GM19467 (cell line): ENCODE results near the gene MED25.

Experiments
- ATAC-seq: cut with Tn5 transposase; IDR thresholded peaks from one replicate; pipeline ENCODE4 v1.9.1; 2021; ENCODE audit warnings: mild to moderate bottlenecking, moderate library complexity; ENCODE audit not compliant: unreplicated experiment

The MED25 gene

DNA sequence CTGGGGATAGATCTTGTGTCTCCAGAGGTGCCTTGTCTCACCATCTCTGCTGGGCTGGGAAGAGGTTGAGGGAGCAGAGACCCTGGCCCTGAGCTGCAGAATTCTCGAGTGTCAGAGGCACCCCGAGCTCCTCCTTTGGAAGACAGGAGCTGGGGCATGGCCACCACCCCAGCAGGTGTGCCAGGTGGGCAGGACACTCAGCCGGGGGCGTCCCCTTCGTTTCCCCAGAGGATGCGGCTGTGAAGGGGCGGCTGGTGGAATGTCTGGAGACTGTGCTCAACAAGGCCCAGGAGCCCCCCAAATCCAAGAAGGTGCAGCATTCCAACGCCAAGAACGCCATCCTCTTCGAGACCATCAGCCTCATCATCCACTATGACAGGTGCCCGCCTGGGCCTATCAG, 19.5 kb upstream of the MED25 start:
- ATAC-seq, result no peak

DNA sequence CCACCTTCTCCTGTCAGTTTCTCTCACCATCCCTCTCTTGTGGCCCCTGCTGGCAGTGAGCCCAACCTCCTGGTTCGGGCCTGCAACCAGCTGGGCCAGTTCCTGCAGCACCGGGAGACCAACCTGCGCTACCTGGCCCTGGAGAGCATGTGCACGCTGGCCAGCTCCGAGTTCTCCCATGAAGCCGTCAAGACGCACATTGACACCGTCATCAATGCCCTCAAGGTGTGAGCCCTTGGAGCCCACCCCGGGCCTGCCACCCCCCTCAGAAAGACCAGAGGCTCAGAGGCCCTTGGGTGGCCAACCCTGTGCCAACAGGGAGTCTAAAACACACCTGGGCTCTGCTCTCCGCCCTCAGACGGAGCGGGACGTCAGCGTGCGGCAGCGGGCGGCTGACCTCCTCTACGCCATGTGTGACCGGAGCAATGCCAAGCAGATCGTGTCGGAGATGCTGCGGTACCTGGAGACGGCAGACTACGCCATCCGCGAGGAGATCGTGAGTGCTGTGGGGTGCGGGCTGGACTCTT, 18.8 kb upstream of the MED25 start:
- ATAC-seq, result no peak

DNA sequence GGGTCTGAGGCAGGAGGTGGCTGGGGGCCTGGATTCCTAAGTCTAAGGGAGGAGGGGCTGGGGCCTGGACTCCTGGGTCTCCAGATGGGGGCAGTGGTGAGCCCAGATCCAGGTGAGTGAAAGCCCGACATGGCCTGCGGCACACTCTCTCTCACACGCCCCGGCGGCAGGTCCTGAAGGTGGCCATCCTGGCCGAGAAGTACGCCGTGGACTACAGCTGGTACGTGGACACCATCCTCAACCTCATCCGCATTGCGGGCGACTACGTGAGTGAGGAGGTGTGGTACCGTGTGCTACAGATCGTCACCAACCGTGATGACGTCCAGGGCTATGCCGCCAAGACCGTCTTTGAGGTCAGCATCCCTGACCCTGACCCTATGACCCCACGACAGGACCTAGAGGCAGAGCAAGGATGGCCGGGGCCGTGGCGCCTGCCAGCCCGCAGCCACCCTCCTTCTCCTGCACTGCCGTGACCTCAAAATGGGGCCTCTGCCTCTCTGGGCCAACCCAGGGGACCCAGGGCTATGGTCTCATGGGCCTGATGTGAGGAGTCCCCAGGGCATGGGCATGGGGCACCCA, 18.2 kb upstream of the MED25 start:
- ATAC-seq, result no peak

DNA sequence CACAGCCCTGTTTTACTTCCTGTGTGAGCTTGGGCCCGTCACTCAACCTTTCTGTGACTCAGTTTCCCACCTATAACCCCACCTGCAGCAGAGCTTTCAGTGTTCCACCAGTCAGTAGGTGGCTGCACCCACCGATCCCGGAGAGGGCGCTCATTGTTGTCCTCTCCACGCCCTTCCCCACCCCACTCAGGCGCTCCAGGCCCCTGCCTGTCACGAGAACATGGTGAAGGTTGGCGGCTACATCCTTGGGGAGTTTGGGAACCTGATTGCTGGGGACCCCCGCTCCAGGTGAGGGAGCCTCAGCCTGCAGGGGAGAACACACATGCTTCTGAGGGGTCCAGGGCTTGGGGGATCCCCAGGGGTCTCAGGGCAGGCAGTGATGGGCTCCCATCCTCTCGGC, 17.3 kb upstream of the MED25 start:
- ATAC-seq, result no peak

DNA sequence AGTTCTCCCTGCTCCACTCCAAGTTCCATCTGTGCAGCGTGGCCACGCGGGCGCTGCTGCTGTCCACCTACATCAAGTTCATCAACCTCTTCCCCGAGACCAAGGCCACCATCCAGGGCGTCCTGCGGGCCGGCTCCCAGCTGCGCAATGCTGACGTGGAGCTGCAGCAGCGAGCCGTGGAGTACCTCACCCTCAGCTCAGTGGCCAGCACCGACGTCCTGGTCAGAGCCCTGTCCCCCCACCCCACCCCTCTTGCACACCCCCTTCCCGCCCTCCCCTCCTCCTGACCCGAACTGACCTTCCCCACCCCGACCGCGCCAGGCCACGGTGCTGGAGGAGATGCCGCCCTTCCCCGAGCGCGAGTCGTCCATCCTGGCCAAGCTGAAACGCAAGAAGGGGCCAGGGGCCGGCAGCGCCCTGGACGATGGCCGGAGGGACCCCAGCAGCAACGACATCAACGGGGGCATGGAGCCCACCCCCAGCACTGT, 16.6 kb upstream of the MED25 start:
- no peak for ATAC-seq

DNA sequence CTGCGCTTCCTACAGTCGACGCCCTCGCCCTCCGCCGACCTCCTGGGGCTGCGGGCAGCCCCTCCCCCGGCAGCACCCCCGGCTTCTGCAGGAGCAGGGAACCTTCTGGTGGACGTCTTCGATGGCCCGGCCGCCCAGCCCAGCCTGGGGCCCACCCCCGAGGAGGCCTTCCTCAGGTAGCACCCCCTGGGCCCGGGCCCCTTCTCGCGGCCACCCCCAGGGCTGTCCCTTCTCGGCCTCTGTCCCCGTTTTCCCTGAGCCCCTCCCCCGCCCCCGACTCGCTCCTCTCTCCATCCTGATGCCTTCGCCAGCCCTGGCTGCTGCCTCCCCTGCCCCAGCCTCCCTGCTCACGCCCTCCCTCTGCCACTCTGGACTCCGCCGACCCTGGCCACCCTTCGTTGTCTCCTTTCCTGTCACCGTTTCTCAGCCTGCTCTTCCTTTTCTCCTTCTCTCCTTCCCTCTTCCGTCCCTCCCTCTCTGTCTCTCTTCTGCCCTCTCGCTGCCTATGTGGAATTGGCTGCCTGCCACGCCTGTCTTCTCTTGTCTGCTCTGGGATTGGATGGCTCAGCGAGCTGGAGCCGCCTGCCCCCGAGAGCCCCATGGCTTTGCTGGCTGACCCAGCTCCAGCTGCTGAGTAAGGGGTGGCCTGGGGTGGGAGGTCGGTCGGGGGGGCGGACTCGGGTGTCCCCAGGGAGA, 16.0 kb upstream of the MED25 start:
- ATAC-seq, result no peak

DNA sequence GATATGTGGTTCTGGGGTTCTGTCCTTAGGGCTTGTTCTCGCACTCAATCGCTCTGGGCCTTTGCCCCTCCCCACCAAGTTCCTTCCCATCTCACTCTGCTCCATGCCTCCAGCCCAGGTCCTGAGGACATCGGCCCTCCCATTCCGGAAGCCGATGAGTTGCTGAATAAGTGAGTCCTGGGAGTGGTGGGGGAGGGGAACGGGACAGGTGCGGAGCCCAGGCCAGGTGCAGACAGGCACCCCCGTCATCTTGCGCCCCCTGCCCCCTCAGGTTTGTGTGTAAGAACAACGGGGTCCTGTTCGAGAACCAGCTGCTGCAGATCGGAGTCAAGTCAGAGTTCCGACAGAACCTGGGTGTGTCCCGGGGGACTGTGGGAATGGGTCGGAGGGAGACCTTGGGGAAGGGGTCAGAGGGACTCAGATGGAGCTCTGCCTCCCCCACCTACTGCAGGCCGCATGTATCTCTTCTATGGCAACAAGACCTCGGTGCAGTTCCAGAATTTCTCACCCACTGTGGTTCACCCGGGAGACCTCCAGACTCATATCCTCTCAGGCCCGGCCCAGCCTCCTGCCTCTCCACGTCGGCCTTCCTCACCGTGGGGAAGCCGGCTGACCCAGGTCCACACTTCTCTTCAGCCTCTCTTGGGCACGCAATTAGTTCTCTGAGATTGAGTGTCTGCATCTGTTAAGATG, 15.1 kb upstream of the MED25 start:
- ATAC-seq, result no peak

DNA sequence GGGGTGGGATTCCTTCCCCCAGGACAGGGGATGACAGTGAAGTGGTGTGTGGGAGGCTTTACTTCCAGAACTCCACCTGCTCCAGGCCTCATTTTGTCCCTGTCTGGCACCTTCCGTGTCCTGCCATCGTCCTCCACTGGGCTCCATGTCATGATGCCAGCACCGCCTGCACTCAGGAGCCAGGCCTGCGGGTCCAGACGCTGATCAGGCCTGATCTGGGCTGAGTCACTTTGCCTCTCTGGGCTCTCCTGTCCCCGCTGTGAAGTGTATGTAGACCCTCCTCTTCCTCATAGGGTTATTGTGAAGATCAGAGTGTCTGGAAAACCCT, 14.6 kb upstream of the MED25 start:
- ATAC-seq, result no peak

DNA sequence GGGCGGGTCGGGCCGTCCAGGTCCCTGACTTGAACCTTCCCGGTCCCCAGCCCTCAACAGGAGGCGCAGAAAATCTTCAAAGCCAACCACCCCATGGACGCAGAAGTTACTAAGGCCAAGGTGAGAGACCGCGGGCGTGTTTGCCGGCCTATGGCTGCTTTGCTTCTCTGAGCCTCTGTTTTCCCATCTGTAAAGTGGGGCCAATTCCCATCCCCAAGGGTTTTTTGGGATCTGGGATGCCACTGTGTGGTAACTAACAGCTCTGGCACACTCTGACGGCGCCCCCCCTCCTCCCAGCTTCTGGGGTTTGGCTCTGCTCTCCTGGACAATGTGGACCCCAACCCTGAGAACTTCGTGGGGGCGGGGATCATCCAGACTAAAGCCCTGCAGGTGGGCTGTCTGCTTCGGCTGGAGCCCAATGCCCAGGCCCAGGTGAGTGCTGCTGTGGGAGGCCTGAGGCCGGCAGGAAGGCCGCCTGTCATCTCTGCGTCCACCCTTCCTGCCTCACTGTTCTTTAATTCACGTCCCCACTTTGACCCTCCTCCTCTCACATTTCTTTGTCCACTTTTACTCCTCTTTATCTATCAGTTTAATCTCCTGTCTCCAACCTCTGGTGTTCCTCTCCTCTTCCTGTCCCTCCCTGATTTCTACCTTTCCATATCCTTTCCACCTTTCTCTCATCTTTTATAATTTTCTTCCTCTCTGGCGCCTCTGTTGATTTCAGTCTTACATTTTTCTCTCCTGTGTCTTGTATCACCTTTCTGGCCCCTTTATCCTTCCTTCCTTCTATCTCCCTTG, 12.1 kb upstream of the MED25 start:
- ATAC-seq, result no peak

DNA sequence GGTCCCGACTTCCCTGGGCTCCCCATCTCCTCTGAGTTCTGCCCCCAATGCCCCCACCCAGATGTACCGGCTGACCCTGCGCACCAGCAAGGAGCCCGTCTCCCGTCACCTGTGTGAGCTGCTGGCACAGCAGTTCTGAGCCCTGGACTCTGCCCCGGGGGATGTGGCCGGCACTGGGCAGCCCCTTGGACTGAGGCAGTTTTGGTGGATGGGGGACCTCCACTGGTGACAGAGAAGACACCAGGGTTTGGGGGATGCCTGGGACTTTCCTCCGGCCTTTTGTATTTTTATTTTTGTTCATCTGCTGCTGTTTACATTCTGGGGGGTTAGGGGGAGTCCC, 11.5 kb upstream of the MED25 start:
- ATAC-seq, result no peak

DNA sequence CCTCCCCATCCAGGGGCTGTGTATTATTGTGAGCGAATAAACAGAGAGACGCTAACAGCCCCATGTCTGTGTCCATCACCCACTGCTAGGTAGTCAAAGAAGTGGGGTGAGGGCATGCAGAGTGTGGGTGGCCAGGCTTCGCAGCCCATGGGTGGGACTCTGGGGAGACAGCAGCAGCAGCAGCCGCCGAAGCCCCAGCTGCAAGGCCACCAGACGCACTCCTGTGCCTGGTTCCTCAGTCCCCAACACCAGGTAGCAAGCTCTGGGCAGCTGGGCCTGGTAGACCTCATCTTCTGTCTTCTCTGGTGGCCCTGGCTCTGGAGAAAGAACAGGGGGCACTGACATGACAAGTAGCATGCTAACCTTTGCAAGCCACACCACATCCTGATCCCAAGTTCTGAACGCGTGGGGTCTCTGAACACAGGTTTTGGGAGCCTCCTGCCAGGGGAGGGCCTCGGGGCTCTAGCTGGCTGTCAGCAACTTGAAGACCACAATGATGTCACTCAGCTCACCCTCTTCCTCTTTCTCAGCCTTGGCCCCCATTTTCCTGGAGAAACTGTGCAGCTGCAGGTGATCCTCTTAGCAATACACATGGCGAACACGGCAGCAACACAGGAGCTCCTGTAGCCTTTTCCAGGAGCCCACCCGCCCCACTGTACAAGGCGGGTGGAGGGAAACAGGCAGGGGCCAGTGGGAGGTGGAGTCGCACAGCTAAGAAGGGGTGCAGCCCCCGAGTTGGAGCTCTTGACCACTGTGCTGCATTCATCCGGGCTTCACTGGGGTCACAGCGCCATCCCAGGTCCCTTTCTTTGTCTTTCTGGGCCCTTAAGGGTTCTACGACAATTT, 10.8 kb upstream of the MED25 start:
- no peak for ATAC-seq

DNA sequence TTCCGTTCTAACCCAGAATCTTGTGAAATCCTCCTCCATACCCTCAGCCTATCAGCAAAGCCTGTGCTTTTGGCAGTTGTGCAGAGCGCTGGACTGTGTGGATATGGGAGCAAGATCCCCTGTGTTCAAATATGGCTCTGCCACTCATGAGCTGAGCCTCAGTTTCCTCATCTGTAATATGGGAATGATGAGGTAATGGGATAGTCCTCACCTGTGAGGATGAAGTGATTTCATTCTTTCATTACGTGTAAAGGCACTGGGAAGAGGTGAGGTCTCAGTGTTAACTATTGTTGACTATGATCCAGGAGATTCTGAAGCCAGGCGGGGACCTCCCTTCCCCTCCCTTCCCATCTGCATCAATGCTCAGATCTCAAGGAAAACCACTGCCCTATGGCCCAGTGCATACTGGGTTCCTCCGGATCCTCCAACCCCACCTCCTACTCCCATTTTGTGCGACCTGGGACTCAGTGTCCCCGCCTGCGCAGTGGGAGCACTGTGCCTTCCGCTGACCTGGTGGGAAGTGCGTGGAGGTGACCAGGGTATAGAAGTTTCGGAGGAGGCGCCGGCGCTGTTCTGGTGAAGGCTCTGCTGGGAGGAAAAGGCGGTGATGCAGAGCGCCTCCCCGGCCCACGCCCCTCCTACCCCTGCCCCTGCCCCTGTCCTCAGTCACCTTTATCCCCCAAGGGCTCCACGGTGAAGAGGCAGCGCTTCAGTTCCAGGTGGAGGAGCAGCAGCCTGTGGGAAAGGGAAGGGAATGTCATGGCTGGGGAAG, 10.0 kb upstream of the MED25 start:
- ATAC-seq, result no peak

DNA sequence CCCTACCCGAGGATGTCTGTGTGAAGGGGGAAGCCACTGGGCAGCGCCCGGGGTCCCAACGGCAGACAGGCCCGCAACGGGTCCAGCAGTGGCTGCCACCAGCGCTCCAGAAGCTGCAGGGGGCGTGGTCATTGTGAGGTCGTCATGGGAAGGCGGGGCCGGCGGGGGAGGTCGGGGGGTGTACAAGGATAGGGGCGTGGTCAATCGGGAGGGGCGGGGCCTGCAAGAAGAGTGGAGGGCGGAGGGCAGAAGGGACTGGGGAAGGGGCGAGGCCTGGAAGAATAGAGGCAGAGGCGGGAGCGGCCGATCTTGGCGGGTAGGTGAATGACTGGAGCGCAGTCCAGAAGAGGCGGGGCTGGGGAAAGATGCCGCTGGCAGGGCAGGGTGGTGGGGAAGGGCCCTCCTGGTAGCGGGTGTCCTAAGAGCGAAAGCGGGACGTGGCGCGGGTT, 9.4 kb upstream of the MED25 start:
- no peak for ATAC-seq

DNA sequence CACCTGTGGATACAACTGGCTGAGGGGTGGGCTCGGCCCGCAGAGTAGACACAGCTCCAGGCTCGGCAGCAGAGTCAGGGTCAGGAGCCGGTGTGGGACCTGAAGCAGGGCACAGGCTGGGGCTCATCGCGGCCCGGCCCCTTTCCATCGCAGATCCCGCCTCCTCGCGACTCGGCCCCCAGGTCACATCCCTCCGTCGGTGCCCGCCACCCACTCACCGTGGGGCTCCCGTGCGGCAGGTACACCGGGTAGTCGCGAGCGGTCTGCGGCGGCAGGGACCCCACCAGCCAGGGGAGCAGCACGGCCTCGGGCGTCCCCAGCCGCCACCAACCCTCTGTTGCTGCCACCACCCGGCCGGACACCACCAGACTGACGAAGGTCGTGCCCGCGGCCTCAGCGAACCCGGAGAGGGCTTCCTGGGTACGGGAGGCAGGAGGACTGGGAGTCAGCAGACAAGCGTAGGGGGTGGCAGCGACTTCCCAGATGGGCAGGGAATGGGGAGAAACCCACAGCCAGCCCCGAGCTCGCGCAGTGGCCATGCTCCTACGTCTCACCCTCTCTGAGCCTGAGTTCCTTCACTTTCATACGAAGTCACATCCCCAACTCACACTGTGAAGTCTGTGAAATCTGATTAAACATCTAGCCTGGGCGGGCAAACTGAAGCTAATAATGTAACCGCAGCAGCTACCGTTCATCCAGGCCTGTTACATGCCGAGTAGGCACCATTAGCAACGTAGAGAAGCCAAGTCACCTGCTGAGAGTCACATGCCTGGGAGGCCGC, 8.7 kb upstream of the MED25 start:
- no peak for ATAC-seq

DNA sequence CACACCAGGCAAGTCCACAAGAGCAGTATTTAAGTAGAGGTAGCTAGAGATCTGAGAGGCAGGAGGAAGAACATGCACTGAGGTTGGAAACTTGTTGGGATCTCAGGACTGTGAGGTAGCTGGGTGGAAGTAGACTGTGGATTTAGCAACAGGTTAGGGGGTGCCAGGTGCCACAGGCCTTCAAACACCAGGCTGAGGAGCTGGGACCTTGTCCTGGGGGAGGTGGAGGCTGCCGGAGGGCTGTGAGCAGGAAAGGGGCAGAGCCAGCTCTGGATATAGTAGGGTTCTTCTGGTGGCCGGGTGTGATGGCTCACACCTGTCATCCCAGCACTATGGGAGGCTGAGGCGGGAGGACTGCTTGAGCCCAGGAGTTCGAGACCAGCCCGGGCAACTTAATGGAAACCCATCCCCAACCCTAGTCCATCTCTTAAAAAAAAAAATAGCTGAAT, 8.1 kb upstream of the MED25 start:
- no peak for ATAC-seq

DNA sequence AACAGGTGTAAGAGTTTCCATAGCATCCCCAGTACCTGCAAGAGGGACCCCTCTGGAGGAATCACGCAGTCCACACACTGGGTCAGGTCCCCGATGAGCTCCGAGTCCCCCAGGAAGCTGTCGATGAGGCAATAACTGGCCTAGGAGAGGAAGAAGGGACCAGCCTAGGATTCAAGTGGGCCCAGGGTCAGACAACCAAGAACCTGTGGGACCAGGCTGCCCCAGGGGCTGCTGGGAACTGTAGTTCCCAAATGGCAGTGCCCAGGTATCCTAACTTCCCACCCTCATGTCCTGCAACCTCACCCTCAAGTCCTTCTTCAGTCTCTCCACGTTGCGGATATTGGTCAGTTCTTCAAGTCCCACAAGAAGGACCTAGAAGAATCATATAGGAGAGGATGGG, 6.8 kb upstream of the MED25 start:
- ATAC-seq, result no peak

DNA sequence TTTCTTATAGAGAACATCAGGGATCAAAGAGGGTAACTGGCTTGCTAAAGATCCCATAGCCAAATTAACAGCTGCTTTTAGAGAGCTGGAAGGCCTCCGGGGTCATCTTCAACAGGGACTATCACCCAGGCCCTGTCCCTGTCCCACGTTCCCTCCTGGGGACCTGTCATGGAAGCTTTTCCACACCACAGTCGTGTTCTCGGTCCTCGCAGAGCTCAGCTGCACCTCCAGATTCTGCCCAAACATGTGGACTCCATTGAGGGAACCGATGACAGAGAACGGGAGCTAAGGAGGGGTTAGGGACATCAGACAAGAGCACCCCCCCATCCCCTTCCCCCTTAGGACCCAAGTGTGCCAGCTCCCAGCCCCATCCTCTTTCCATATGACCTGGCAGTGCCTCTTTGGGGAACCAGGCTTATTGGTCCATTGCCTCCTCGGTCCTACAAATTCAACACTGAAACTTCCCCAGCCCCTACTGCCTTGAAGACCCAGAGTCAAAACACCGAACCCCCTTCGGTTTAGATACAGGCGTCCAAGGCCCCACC, 5.6 kb upstream of the MED25 start:
- no peak for ATAC-seq

DNA sequence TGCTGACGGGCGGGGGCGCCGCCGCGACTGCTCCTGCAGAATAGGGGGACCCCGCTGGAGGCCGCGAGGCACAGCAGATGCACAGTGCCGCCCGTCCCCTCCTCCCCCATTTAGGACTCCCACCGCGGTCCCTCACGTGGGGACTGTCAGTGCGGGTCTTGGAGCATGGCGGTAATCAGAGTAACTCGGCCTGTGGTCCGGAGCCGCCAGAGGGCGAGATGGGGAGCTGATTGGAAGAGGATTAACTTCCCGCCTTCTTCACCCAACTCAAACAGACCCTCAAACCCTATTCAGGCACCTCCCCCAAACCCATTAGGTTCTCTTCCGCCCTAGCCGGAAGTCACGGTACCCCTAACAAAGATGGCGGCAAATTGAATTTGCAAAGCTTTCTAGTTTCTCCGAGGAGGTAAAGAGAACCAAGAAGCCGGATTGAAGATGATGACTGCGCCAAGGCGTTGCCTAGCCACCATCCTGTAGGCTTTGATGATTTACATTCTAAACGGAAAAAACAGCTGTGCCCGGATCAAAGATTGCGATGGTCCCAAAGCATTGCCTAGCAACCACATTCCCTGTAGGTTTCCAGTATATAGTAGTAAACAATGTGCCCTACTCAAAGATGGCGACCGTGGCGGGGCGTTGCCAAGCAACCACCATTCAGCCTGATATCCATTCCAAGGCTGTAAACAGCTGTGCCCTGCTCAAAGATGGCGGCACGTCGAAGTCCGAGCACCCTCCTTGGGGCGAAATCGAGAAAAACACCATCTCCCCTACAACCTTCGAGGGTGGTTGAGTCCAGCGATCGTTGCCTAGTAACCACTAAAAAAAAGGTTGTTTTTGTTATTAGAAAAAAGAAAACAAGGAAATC, 4.9 kb upstream of the MED25 start, which contains the start of gene FUZ:
Gene FUZ, minus strand, starts transcription at position 296 of the 865 bp plus-strand sequence. Its CDS starts 186 bp downstream, at position 110.
- ATAC-seq, result peak; percentile 40
